ENCODE data around the gene CAST. TPM values are rescaled to one million over a fixed set of nuclear protein-coding genes. Genes with fewer than 3 reads are reported as not detected.

CAST gene
- total RNA-seq, 4 donors from 2014 or later: 415 to 523 (median 468) TPM

GRCh38 chr5:96702503-96703383 lies 40.6 kb downstream of the CAST start:
- TF ChIP-seq CTCF (IDR thresholded peaks at IDR 0.05) (no peak), POLR2A (IDR thresholded peaks at IDR 0.05) (peak in 1 of 2 donors; percentile 35)
- intact Hi-C loops (cut with DNase I; ENCODE audit: low total_unique reads): no loop called here
- DNase-seq (ENCODE audit: low spot score in 2 of 2): peak; percentile 95 to 99
- WGBS, 2 donors: 2 to 3% methylated on average over 46 to 60 of the region's 70 CpGs
- H3K4me3 ChIP-seq (ENCODE audit: low read depth, poor library complexity, severe bottlenecking): peak overlapping the region; percentile 50

- WGBS, 2 donors: 12 to 26% methylated on average over 7 of the region's 7 CpGs
- H3K4me3 ChIP-seq (ENCODE audit: low read depth, poor library complexity, severe bottlenecking): peak overlapping the region; percentile 50
- intact Hi-C loops (cut with DNase I; ENCODE audit: low total_unique reads): no loop called here
- DNase-seq (ENCODE audit: low spot score in 2 of 2): no peak
- TF ChIP-seq POLR2A (IDR thresholded peaks at IDR 0.05) (no peak), CTCF (IDR thresholded peaks at IDR 0.05) (no peak)
Measured at GRCh38 chr5:96703384-96703920, 41.3 kb downstream of the CAST start.

DNA sequence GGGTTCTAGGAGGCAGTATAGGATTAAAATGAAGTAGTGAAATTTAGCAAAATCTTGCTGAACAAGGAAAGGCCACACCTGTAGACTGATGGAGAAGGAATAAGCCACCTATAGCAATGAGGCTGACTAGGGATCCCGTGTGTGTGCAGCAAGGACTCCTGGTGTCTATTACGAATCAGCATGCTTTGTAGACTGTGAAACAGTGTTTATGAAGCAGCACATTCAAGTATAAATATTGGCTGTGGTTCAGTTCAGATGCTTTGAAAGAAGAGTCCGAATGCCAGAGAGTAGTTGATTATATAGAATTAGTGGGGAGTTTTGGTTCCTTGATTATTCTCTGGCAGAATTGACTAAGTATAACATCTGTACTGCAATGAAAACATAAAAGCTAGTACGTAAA lies 41.8 kb downstream of the CAST start:
- intact Hi-C loops (cut with DNase I; ENCODE audit: low total_unique reads): no loop called here
- TF ChIP-seq CTCF (IDR thresholded peaks at IDR 0.05) (no peak), POLR2A (IDR thresholded peaks at IDR 0.05) (no peak)
- WGBS, 2 donors: 41 to 52% methylated on average over 4 of the region's 4 CpGs
- no peak for DNase-seq (ENCODE audit: low spot score in 2 of 2)
- no peak overlapping the region for H3K4me3 ChIP-seq (ENCODE audit: low read depth, poor library complexity, severe bottlenecking)

DNA sequence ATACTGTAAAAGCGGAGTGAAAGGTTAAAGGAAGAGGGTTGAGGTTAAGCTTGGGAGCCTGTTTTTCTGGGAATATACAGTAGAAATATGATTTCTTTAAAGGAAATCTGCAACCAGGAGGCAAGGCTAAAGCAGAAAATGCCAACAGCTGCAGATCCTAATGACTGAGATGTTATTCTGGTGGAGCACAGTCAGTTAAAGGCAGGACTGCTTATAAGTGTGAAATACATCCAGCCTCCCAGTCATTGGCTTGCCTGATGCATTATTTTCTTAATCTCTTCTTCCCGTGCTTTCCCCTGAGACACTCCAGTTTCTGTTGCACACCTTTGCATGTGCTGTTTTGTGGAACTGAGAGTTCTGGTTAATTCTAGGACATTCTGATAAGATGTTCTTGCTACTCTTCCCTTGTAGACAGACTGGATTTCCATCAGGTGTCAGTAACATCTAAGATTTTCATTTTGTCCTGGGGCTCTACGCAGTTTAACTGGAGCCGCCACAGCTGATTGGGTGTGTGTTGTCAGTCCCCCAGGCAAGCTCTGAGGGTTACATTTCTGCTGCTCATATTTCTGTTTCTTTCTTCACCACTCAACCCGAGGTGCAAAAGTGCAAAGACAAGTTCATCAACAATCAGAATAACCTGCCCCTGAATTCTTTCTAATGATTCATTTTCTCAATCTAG lies 44.4 kb downstream of the CAST start:
- TF ChIP-seq POLR2A (IDR thresholded peaks at IDR 0.05) (no peak), CTCF (IDR thresholded peaks at IDR 0.05) (no peak)
- WGBS, 2 donors: 60 to 61% methylated on average over 5 of the region's 5 CpGs

GRCh38 chr5:96708600-96708999 lies 46.4 kb downstream of the CAST start:
- no peak for TF ChIP-seq POLR2A (IDR thresholded peaks at IDR 0.05)
- no peak for TF ChIP-seq CTCF (IDR thresholded peaks at IDR 0.05)
- intact Hi-C loops (cut with DNase I; ENCODE audit: low total_unique reads): no loop called here
- 62 to 85% methylated on average over 4 of the region's 4 CpGs for WGBS, 2 donors
- H3K4me3 ChIP-seq (ENCODE audit: low read depth, poor library complexity, severe bottlenecking): no peak overlapping the region
- DNase-seq (ENCODE audit: low spot score in 2 of 2): no peak

More for the DNA sequence above, 44.4 kb downstream of the CAST start:
- intact Hi-C loops (cut with DNase I; ENCODE audit: low total_unique reads): no loop called here
- no peak overlapping the region for H3K4me3 ChIP-seq (ENCODE audit: low read depth, poor library complexity, severe bottlenecking)
- no peak for DNase-seq (ENCODE audit: low spot score in 2 of 2)

Data from lower leg skin (tissue), 4 donors.